GM12878 (cell line): Measurements from ENCODE around the gene PRKAG3.

Experiments
- FOXM1 ChIP-seq: IDR thresholded peaks from 2 replicates; pipeline ENCODE4 v1.6.1; 2012; ENCODE audit warnings: low read depth, mild to moderate bottlenecking, inconsistent platforms, low read length, moderate library complexity
- MXI1 ChIP-seq: fragments of 150-350 bp; IDR thresholded peaks from 2 replicates; pipeline ENCODE4 v1.6.1; 2011; ENCODE audit warnings: low read depth, mild to moderate bottlenecking, inconsistent platforms, low read length, improper control_type of control experiment
- RB1 ChIP-seq: fragments of 450-650 bp; formaldehyde crosslinking; IDR thresholded peaks from 2 replicates; pipeline ENCODE4 v1.6.1; 2017; ENCODE audit warnings: mild to moderate bottlenecking, borderline replicate concordance
- RCOR1 ChIP-seq: conservative IDR thresholded peaks from 2 replicates; pipeline ENCODE4 v1.6.1; 2012; ENCODE audit warnings: low read depth, low read length, improper control_type of control experiment
- SP1 ChIP-seq: IDR thresholded peaks from one replicate; pipeline ENCODE4 v1.6.1; 2011; ENCODE audit warnings: low read depth, low read length
- SUPT20H ChIP-seq: IDR thresholded peaks from 2 replicates; pipeline ENCODE4 v1.6.1; 2011; ENCODE audit warnings: low read depth, mild to moderate bottlenecking, low read length, moderate library complexity, borderline replicate concordance; ENCODE audit not compliant: control insufficient read depth
- TF ChIP-seq, protein P1 (sequence below), 3 experiments: IDR thresholded peaks in 2 of 3; conservative IDR thresholded peaks in 1 of 3; 2 replicates each; pipeline ENCODE4 v1.5.1; 2011; ENCODE audit warnings: low read depth in 3 of 3, low read length in 3 of 3, mild to moderate bottlenecking in 3 of 3, control low read depth in 2 of 3, moderate library complexity in 2 of 3, inconsistent platforms in 1 of 3, mixed read lengths in 1 of 3; ENCODE audit not compliant: control insufficient read depth in 2 of 3, insufficient read depth in 1 of 3; ENCODE audit errors: extremely low read depth in 1 of 3
- TF ChIP-seq, protein P2 (sequence below): IDR thresholded peaks from 2 replicates; pipeline ENCODE4 v1.6.1; 2011; ENCODE audit warnings: low read depth, mild to moderate bottlenecking, low read length, moderate library complexity, borderline replicate concordance; ENCODE audit errors: extremely low read depth
- TF ChIP-seq, protein P3 (sequence below): IDR thresholded peaks from 2 replicates; pipeline ENCODE4 v1.6.1; 2012; ENCODE audit warnings: low read depth, low read length, improper control_type of control experiment

DNA sequence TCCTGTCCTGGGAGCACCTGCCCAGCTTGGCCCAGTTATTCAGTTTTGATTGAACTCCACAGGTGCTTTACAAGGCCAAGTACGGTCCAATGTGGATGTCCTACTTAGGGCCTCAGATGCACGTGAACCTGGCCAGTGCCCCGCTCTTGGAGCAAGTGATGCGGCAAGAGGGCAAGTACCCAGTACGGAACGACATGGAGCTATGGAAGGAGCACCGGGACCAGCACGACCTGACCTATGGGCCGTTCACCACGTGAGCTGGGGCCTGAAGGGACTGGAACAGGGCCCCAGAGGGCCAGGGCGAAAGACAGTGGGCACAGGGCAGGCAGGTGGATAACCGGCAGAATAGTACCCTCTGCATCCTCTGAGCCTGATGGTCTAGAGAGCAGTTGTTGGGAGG is 22.1 kb downstream of the PRKAG3 start:
- TF ChIP-seq SP1 (no peak), RB1 (no peak), FOXM1 (no peak), SUPT20H (no peak), MXI1 (no peak), RCOR1 (no peak)
- TF ChIP-seq, protein P1, sequence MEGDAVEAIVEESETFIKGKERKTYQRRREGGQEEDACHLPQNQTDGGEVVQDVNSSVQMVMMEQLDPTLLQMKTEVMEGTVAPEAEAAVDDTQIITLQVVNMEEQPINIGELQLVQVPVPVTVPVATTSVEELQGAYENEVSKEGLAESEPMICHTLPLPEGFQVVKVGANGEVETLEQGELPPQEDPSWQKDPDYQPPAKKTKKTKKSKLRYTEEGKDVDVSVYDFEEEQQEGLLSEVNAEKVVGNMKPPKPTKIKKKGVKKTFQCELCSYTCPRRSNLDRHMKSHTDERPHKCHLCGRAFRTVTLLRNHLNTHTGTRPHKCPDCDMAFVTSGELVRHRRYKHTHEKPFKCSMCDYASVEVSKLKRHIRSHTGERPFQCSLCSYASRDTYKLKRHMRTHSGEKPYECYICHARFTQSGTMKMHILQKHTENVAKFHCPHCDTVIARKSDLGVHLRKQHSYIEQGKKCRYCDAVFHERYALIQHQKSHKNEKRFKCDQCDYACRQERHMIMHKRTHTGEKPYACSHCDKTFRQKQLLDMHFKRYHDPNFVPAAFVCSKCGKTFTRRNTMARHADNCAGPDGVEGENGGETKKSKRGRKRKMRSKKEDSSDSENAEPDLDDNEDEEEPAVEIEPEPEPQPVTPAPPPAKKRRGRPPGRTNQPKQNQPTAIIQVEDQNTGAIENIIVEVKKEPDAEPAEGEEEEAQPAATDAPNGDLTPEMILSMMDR (IDR thresholded peaks at IDR 0.05 in 2 of 3, conservative IDR thresholded peaks at IDR 0.05 in 1 of 3; ENCODE audit: control insufficient read depth in 2 of 3, extremely low read depth in 1 of 3, insufficient read depth in 1 of 3, low read depth in 3 of 3, low read length in 3 of 3): no peak
- TF ChIP-seq, protein P2, sequence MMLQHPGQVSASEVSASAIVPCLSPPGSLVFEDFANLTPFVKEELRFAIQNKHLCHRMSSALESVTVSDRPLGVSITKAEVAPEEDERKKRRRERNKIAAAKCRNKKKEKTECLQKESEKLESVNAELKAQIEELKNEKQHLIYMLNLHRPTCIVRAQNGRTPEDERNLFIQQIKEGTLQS: no peak
- TF ChIP-seq, protein P3, sequence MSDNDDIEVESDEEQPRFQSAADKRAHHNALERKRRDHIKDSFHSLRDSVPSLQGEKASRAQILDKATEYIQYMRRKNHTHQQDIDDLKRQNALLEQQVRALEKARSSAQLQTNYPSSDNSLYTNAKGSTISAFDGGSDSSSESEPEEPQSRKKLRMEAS: no peak
